Right ventricle myocardium superior (tissue), 1 donor: ENCODE measurements around the gene PADI1. TPM values are rescaled to one million over a fixed set of nuclear protein-coding genes. Genes with fewer than 3 reads are reported as not detected.

Experiments
- ATAC-seq: fragments of 200-7000 bp; cut with Tn5 transposase; one replicate; pipeline ENCODE4 v1.9.1; 2020; ENCODE audit warnings: mild to moderate bottlenecking; ENCODE audit not compliant: poor library complexity
- DNase-seq: peaks from one replicate; pipeline ENCODE4 v3.0.0-alpha.2; 2020
- intact Hi-C: fragments of 100-400 bp; cut with DNase I; formaldehyde crosslinking; loops from one replicate; pipeline ENCODE4 v1.11.2; 2022
- long read RNA-seq: library from polyadenylated mRNA; unstranded; transcript quantifications from one replicate; pipeline ENCODE4 v2.0.0, GENCODE V29; 2021
- total RNA-seq: library from RNA; stranded (reverse); fragmentation: NEBNext Ultra II Directional; extraction: Animal tissue kit (Norgen Biotek cat#: 25700); gene quantifications from one replicate; pipeline ENCODE4 v1.2.1, GENCODE V29; 2021
- donor health status: DM: no; HTN: yes; CAD: no; lungs with severe emphysema.

PADI1 gene
- not detected for total RNA-seq
- long read RNA-seq: 0 reads

GRCh38 chr1:17204546-17205440, at the start of gene PADI1:
PADI1 (plus strand) TSS chr1:17205128; CDS start chr1:17205218, 90 bp downstream.
- DNase-seq (no peak), ATAC-seq (no peak)
- intact Hi-C loops: no loop called here

GRCh38 chr1:17155257-17155920, 49.5 kb upstream of the PADI1 start:
- ATAC-seq (no peak), DNase-seq (no peak)
- intact Hi-C loops: no loop called here

- ATAC-seq (no peak), DNase-seq (no peak)
- intact Hi-C loops: no loop called here
Measured at GRCh38 chr1:17156108-17156507, 48.8 kb upstream of the PADI1 start.

- intact Hi-C loops: no loop called here
- DNase-seq: no peak
- ATAC-seq: no peak
Measured at GRCh38 chr1:17158961-17159360, 46.0 kb upstream of the PADI1 start.

- intact Hi-C loops: no loop called here
- DNase-seq: no peak
- ATAC-seq: no peak
Measured at GRCh38 chr1:17161137-17161740, 43.7 kb upstream of the PADI1 start.

- ATAC-seq (no peak), DNase-seq (no peak)
- intact Hi-C loops: no loop called here
Measured at GRCh38 chr1:17161926-17162800, 42.8 kb upstream of the PADI1 start.

- ATAC-seq: no peak
- intact Hi-C loops: no loop called here
- DNase-seq: no peak
Measured at GRCh38 chr1:17162941-17163340, 42.0 kb upstream of the PADI1 start.

- no peak for DNase-seq
- ATAC-seq: no peak
- intact Hi-C loops: no loop called here
Measured at GRCh38 chr1:17163371-17163770, 41.6 kb upstream of the PADI1 start.

- ATAC-seq (no peak), DNase-seq (no peak)
- intact Hi-C loops: no loop called here
Measured at GRCh38 chr1:17163789-17164666, 40.9 kb upstream of the PADI1 start.

GRCh38 chr1:17165823-17166222, 39.1 kb upstream of the PADI1 start:
- DNase-seq: no peak
- ATAC-seq: no peak
- intact Hi-C loops: no loop called here

- ATAC-seq (no peak), DNase-seq (no peak)
- intact Hi-C loops: no loop called here
Measured at GRCh38 chr1:17167041-17167785, 37.7 kb upstream of the PADI1 start.

GRCh38 chr1:17167786-17168090, 37.2 kb upstream of the PADI1 start:
- intact Hi-C loops: no loop called here
- no peak for DNase-seq
- no peak for ATAC-seq

- ATAC-seq (no peak), DNase-seq (no peak)
- intact Hi-C loops: no loop called here
Measured at GRCh38 chr1:17168091-17168876, 36.6 kb upstream of the PADI1 start.

GRCh38 chr1:17170571-17170970, 34.4 kb upstream of the PADI1 start:
- DNase-seq: no peak
- no peak for ATAC-seq
- intact Hi-C loops: no loop called here

GRCh38 chr1:17173217-17173616, 31.7 kb upstream of the PADI1 start:
- no peak for ATAC-seq
- intact Hi-C loops: no loop called here
- no peak for DNase-seq

GRCh38 chr1:17176306-17177061, 28.4 kb upstream of the PADI1 start:
- DNase-seq (no peak), ATAC-seq (no peak)
- intact Hi-C loops: no loop called here
